Thyroid gland (tissue), 4 donors: ENCODE measurements around the gene AANAT. TPM values are rescaled to one million over a fixed set of nuclear protein-coding genes. Genes with fewer than 3 reads are reported as not detected.

Experiments used
- DNase-seq, 2 donors: peaks; one replicate each; pipeline ENCODE4 v3.0.0-alpha.2; 2019
- H3K27ac ChIP-seq, 3 donors: fragments of 200-600 bp; sonication (generic); 1 replicate in 2 of 3; 2 replicates in 1 of 3; pipeline ENCODE4 v1.5.1; 2016 to 2019; ENCODE audit warnings: mild to moderate bottlenecking in 1 of 3, moderate library complexity in 1 of 3
- H3K27me3 ChIP-seq: fragments of 200-600 bp; sonication (generic); one replicate; pipeline ENCODE4 v1.5.1; 2019
- H3K36me3 ChIP-seq, 2 donors: fragments of 200-600 bp; sonication (generic); one replicate each; pipeline ENCODE4 v1.5.1; 2016 to 2019
- H3K4me1 ChIP-seq, 2 donors: fragments of 200-600 bp; sonication (generic); one replicate each; pipeline ENCODE4 v1.5.1; 2017 to 2019
- H3K4me3 ChIP-seq, 3 donors: fragments of 200-600 bp; sonication (generic); replicated peaks in 1 of 3; 1 replicate in 2 of 3; 2 replicates in 1 of 3; pipeline ENCODE4 v1.5.1; 2016; ENCODE audit warnings: mild to moderate bottlenecking in 1 of 3
- H3K9me3 ChIP-seq: fragments of 200-600 bp; sonication (generic); one replicate; pipeline ENCODE4 v1.5.1; 2017
- CTCF ChIP-seq, 6 experiments: fragments of 200-600 bp in 3 of 6; fragments of 450-650 bp in 3 of 6; sonication (generic) in 3 of 6; IDR thresholded peaks; one replicate each; pipeline ENCODE4 v1.5.1; 2016 to 2019; ENCODE audit warnings: antibody characterized with exemption in 6 of 6, mild to moderate bottlenecking in 2 of 6, inconsistent platforms in 1 of 6, moderate library complexity in 1 of 6
- POLR2A ChIP-seq, 2 donors: fragments of 450-650 bp; IDR thresholded peaks; one replicate each; pipeline ENCODE4 v1.6.1; 2017; ENCODE audit warnings: antibody characterized with exemption in 2 of 2, mild to moderate bottlenecking in 2 of 2, moderate library complexity in 1 of 2
- WGBS, 2 donors: methylation state at CpG; one replicate each; pipeline ENCODE4 v1.1.5; 2017; 5-methylcytosine and 5-hydroxymethylcytosine counted together
- intact Hi-C: fragments of 100-400 bp; cut with DNase I; formaldehyde crosslinking; loops from one replicate; pipeline ENCODE4 v1.15.1; 2023
- total RNA-seq, 4 donors: library from RNA; depleted of rRNA; stranded (reverse); fragments of >200 nt; gene quantifications; one replicate each; pipeline ENCODE4 v1.2.3, GENCODE V29; 2016

AANAT gene
- total RNA-seq, 4 donors from 2014 or later = 0.81 TPM; not detected in 3

- H3K27me3 ChIP-seq = no peaks in the 10 kb centered on the region
- no peaks in the 10 kb centered on the region for H3K9me3 ChIP-seq
- H3K36me3 ChIP-seq = no peaks in the 10 kb centered on the region
- WGBS, 2 donors = 57 to 62% methylated on average over 7 to 10 of the region's 11 CpGs
- no peak for TF ChIP-seq POLR2A (IDR thresholded peaks at IDR 0.05)
- no peak for TF ChIP-seq CTCF (IDR thresholded peaks at IDR 0.05)
- H3K27ac ChIP-seq = peak overlapping the region; percentile 41 to 78 (median 42)
- intact Hi-C loops = no loop called here
- H3K4me3 ChIP-seq = no peak overlapping the region
- peak; percentile 35 to 41 for DNase-seq
- H3K4me1 ChIP-seq = peaks cover 23 to 53% of the 10 kb centered on the region in 2 donors
Observed at GRCh38 chr17:76492123-76492988, 25.0 kb downstream of the AANAT start.

GRCh38 chr17:76492989-76493501, 25.6 kb downstream of the AANAT start:
- 35 to 41% methylated on average over 13 to 15 of the region's 15 CpGs for WGBS, 2 donors
- no peaks in the 10 kb centered on the region for H3K27me3 ChIP-seq
- no peak for TF ChIP-seq POLR2A (IDR thresholded peaks at IDR 0.05)
- no peak for TF ChIP-seq CTCF (IDR thresholded peaks at IDR 0.05)
- H3K27ac ChIP-seq = peak overlapping the region; percentile 41 to 78 (median 42)
- H3K4me1 ChIP-seq = peaks cover 29 to 60% of the 10 kb centered on the region in 2 donors
- H3K36me3 ChIP-seq = no peaks in the 10 kb centered on the region
- no peak overlapping the region for H3K4me3 ChIP-seq
- intact Hi-C loops = no loop called here
- DNase-seq = peak; percentile 21 to 37
- no peaks in the 10 kb centered on the region for H3K9me3 ChIP-seq

- H3K27ac ChIP-seq = peak overlapping the region; percentile 41 to 78 (median 42)
- 75 to 88% methylated on average over 16 to 17 of the region's 21 CpGs for WGBS, 2 donors
- H3K27me3 ChIP-seq = no peaks in the 10 kb centered on the region
- TF ChIP-seq POLR2A (IDR thresholded peaks at IDR 0.05) = no peak
- TF ChIP-seq CTCF (IDR thresholded peaks at IDR 0.05) = no peak
- DNase-seq = no peak
- no peaks in the 10 kb centered on the region for H3K36me3 ChIP-seq
- H3K9me3 ChIP-seq = no peaks in the 10 kb centered on the region
- H3K4me1 ChIP-seq = peaks cover 35 to 66% of the 10 kb centered on the region in 2 donors
- intact Hi-C loops = no loop called here
- H3K4me3 ChIP-seq = no peak overlapping the region
Observed at GRCh38 chr17:76493505-76494167, 26.2 kb downstream of the AANAT start.

GRCh38 chr17:76495663-76496400, 28.4 kb downstream of the AANAT start:
- Histone ChIP-seq H3K4me1 (peaks cover 49 to 74% of the 10 kb centered on the region in 2 donors), H3K9me3 (no peaks in the 10 kb centered on the region), H3K27me3 (no peaks in the 10 kb centered on the region), H3K36me3 (no peaks in the 10 kb centered on the region), H3K4me3 (no peak overlapping the region), H3K27ac (no peak overlapping the region)
- DNase-seq = no peak
- 88% methylated on average over 9 to 15 of the region's 16 CpGs for WGBS, 2 donors
- TF ChIP-seq CTCF (IDR thresholded peaks at IDR 0.05) (no peak), POLR2A (IDR thresholded peaks at IDR 0.05) (no peak)
- intact Hi-C loops = loop anchor here (5.0 kb wide), 1 partner anchor 89 kb away; no protein-coding TSS in a partner anchor
